HG02938 (cell line): ENCODE results near the gene CNN2.

ENCODE experiments used
- ATAC-seq: cut with Tn5 transposase; IDR thresholded peaks from one replicate; pipeline ENCODE4 v1.9.1; 2021; ENCODE audit warnings: mild to moderate bottlenecking, moderate library complexity; ENCODE audit not compliant: unreplicated experiment

The CNN2 gene

DNA sequence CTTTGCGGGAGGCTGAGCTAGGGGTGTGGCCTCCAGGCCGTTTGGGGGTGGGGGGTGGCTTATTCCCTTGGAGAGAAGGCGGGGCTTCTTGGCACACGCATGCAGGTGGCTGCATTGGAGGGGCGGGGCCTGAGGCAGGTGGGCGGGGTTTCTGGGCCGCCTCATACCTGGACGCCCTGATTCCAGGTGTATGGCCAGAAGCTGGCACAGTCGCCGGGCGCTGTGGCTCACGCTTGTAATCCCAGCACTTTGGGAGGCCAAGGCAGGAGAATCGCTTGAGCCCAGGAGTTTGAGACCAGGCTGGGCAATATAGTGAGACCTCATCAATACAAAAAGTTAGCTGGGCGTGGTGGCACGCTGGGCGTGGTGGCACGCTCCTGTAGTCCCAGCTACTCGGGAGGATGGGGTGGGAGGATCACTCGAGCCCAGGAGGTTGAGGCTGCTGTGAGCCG lies 21.3 kb downstream of the CNN2 start:
- ATAC-seq, result no peak

DNA sequence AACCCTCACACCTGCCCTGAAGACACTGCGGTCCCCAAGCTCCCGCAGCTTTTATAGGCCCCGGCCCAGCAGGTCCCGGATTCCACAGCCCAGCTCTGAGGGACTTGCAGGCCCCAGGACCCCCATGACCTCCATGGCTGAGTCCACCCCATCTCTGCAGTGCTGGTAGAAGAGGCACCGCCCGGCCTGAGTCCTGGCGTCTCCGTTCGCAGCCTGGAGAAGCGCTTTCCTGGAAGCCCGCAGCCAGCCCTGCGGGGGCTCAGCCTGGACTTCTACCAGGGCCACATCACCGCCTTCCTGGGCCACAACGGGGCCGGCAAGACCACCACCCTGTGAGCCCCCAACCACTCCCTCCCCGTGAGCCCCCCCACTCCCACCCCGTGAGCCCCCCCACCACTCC lies 22.7 kb downstream of the CNN2 start:
- ATAC-seq, result no peak

DNA sequence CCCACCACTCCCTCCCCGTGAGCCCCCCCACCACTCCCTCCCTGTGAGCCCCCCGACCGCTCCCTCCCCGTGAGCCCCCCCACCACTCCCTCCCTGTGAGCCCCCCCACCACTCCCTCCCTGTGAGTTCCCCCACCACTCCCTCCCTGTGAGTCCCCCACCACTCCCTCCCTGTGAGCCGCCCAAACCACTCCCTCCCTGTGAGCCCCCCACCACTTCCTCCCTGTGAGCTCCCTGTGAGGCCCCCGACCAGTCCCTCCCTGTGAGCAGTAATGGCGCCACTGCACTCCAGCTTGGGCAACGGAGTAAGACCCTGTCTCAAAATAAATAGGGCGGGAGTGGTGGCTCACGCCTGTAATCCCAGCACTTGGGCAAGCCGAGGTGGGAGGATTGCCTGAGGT lies 23.4 kb downstream of the CNN2 start:
- ATAC-seq, result no peak

DNA sequence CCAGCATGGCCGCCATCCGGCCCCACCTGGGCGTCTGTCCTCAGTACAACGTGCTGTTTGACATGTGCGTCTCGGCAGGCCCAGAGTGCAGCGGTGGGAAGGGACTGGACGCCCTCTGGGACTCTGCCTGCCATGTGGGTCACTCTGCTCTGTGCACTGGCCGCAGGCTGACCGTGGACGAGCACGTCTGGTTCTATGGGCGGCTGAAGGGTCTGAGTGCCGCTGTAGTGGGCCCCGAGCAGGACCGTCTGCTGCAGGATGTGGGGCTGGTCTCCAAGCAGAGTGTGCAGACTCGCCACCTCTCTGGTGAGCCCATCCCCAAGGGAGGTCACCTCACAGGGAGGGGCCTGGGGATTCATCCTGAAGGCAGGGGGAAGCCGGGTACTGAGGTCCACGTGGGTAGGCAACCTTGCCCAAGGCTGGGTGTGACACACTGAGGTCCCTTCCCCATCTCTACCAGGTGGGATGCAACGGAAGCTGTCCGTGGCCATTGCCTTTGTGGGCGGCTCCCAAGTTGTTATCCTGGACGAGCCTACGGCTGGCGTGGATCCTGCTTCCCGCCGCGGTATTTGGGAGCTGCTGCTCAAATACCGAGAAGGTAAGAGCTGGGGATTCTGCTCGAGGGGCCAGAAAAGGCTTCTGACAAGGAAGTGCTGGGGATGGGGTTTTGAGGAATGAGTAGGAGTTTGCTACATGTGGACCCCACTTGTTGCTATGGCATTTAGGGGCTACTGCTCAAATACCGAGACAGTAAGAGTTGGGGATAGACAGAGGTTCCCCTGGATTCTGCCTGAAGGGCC lies 24.8 kb downstream of the CNN2 start:
- ATAC-seq, result no peak

DNA sequence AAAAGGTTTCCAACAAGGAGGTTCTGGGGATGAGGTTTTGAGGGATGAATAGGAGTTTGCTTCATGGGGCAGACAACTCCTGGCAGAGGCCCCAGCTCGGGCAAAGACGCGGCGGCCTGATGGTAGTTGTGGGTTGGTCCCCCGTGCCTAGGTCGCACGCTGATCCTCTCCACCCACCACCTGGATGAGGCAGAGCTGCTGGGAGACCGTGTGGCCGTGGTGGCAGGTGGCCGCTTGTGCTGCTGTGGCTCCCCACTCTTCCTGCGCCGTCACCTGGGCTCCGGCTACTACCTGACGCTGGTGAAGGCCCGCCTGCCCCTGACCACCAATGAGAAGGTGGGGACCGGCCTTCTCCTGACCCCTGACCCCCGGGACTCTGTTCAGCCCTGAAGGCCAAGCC lies 25.4 kb downstream of the CNN2 start:
- ATAC-seq, result no peak

DNA sequence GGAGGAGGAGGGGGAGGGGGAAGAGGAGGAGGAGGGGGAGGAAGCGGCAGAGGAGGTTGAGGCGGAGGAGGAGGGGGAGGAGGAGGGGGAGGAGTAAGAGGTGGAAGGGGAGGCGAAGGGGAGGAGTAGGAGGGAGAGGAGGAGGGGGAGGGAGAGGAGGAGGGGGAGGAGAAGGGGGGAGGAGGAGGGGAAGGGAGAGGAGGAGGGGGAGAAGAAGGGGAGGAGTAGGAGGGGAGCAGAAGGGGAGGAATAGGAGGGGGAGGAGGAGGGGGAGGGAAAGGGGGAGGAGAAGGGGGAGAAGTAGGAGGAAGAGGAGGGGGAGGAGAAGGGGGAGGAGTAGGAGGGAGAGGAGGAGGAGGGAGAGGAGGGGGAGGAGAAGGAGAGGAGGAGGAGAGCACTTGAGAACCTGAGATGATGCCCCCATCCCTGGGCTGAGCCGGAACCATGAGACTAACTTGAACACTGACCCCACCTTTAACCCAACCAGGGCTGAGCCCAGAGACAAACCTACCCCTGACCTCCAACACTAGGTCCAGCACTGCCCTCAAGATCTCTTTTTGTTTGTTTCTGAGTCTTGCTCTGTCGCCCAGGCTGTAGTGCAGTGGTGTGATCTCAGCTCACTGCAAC lies 26.1 kb downstream of the CNN2 start:
- ATAC-seq, result no peak

DNA sequence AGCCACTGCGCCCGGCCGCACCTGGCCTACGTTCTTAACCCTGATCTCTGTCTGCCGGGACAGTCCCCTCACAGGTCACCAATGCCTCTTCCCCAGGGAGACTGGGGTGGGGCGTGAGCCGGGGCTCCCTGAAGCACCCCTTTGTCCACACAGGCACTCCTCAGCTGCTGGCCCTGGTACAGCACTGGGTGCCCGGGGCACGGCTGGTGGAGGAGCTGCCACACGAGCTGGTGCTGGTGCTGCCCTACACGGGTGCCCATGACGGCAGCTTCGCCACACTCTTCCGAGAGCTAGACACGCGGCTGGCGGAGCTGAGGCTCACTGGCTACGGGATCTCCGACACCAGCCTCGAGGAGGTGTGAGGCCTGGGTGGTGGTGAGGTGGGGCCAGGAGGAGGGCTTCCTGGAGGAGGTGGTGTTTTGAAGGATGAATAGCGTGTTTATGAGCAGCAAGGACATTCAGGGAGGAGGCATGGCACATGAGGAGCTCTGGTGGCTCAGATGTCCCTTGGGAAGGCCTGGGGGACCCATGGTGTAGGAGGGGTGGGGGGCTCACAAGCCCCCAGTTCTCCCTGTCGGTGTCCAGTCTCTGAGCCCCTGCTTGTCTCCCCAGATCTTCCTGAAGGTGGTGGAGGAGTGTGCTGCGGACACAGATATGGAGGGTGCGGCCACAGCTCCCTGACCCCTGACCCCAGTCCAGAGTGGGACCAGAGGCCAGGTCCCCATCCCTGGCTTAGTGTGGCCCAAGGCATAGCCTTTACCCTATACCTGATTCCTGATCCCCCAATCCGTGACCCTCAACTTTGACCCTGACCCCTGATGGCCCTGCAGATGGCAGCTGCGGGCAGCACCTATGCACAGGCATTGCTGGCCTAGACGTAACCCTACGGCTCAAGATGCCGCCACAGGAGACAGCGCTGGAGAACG lies 27.0 kb downstream of the CNN2 start:
- ATAC-seq, result no peak

DNA sequence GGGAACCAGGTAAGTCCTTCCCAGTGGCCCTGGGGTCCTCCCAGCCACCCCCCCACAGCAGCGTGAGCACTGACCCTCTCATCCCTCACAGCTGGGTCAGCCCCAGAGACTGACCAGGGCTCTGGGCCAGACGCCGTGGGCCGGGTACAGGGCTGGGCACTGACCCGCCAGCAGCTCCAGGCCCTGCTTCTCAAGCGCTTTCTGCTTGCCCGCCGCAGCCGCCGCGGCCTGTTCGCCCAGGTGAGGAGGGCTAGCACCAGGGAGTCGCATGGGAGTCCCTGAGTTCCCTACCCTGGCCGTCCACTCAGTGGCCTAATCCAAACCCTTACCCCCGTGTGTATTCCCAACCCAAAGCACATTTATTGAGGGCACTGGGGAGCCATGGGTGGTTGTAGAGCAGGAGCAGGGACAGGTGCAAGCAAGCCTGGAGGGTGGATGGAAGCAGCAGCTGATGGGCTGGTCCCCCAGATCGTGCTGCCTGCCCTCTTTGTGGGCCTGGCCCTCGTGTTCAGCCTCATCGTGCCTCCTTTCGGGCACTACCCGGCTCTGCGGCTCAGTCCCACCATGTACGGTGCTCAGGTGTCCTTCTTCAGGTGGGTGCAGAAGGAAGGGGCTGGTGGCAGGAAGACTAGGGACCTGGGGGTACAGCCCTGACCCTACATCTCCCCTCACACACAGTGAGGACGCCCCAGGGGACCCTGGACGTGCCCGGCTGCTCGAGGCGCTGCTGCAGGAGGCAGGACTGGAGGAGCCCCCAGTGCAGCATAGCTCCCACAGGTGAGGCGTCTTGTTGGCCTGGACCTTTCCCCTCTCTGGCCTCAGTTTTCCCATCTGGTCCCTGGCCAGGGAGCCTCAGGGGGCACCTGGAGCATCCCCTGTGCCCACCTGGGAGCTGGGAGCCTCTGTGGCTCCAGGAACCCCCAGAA lies 28.0 kb downstream of the CNN2 start:
- ATAC-seq, result no peak

DNA sequence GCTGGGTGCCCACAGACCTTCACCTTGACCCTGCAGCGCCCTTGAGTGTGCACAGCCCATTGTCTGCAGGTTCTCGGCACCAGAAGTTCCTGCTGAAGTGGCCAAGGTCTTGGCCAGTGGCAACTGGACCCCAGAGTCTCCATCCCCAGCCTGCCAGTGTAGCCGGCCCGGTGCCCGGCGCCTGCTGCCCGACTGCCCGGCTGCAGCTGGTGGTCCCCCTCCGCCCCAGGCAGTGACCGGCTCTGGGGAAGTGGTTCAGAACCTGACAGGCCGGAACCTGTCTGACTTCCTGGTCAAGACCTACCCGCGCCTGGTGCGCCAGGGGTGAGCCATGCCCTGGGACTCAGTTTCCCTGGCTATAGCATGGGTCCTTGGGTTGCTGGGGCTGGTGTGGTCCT lies 28.6 kb downstream of the CNN2 start:
- no peak for ATAC-seq

DNA sequence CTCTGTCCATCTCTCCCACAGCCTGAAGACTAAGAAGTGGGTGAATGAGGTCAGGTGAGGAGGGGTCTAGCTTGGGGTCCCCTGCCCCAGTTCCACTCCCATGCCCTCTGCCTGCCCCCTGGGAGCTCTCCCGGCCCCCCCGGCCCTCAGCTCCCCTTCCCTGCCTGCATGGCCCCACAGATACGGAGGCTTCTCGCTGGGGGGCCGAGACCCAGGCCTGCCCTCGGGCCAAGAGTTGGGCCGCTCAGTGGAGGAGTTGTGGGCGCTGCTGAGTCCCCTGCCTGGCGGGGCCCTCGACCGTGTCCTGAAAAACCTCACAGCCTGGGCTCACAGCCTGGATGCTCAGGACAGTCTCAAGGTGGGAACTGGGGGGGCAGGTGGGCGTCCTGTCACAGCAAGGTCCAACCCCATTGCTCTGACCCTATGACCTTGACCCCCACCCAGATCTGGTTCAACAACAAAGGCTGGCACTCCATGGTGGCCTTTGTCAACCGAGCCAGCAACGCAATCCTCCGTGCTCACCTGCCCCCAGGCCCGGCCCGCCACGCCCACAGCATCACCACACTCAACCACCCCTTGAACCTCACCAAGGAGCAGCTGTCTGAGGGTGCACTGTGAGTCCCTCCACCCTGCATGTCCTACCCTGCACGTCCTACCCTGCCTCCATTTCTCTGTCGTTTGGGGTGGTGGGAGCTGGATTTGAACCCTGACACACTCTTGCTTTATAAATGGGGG lies 29.6 kb downstream of the CNN2 start:
- ATAC-seq, result no peak

DNA sequence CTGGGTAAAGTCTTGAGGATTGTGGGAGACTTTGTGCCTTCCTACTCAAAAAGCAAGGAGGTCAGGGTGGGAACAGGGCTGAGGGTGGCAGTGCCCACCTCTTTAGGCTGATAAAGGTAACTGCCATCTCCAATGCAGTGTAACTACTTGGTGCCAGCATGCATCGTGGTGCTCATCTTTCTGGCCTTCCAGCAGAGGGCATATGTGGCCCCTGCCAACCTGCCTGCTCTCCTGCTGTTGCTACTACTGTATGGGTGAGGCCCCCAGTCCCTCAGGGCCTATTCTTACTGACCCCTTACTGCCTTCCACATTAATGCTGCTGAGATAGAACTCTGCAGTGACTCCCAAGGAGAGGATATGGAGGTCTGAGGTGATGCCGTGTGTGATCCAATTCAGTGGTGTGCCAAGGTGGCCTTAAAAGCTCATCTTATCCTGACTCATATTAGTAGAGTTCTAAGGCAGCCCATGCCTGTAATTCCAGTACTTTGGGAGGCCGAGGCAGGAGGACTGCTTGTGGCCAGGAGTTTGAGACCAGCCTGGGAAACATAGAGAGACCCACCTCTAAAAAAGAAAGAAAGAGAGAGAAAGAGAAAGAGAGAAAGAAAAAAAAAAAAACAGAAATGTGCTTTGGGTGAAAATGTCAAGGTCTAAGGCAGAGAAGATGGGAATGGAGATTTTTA lies 30.9 kb downstream of the CNN2 start:
- no peak for ATAC-seq

DNA sequence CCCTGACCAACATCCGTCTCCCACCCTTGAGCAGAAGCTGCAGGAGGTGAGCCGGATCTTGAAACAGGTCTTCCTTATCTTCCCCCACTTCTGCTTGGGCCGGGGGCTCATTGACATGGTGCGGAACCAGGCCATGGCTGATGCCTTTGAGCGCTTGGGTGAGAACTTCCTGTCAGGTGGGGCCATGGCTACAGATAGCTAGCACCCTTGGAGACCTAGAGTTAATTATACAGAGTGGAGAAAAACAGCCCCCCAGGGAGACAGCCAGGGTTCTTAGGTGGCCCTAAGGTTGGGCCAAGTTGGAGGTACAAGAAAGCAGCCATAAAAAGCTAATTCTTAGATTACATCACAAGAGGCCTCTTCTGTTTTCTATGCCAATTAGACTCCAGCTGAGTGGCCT lies 31.7 kb downstream of the CNN2 start:
- no peak for ATAC-seq

DNA sequence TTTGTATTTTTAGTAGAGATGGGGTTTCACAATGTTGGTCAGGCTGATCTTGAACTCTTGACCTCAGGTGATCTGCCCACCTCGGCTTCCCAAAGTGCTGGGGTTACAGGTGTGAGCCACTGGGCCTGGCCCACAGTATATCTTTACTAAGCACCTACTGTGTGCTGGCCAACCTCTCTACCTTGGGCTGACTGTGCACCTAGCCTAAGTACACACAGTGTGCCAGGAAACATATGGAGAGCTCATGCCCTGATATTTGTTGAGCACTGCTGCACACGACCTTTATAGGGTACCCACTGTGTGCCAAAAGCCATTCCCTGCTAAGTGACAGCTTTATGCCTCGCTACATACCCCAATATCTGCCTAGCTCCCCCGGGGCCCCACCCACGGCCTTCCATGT lies 34.3 kb downstream of the CNN2 start:
- no peak for ATAC-seq

DNA sequence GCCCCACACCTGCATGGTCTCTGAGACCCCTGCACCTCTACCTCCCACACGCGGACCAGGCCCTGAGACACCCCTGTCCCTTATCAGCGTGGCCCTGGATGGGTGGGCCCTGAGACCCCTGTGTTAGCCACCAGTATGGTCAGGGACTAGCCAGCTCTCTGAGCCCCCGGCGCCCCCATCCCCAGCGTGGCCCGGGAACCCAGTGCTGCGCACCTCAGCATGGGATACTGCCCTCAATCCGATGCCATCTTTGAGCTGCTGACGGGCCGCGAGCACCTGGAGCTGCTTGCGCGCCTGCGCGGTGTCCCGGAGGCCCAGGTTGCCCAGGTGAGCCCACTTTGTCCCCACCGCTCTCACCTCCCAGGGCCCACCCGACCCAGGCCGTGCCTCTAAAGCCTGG lies 35.6 kb downstream of the CNN2 start:
- no peak for ATAC-seq

DNA sequence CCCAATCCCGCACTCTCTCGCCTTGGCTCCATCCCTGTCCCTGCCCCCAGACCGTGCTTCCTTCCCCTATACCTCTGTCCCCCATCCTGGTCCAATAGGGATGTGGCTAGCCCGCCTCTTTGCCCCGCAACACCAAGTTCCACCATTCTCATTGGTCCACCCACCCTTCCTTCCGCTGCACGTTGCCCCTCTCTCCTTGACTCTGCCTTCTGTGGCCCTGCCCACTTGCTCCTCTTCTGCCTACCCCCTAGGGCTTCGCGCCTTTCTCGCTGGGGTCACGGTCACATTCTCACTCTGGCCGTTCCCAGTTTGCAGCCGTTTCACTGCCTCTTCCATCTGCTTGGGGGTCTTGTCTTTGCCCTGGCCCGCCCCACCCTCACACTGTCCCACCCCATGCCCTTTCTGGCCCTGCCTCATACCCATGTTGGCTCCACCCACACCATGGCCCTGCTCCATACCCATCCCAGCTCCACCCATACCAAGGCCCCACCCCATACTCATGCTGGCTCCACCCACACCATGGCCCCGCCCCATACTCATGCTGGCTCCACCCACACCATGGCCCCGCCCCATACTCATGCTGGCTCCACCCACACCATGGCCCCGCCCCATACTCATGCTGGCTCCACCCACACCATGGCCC lies 36.1 kb downstream of the CNN2 start:
- ATAC-seq, result no peak

DNA sequence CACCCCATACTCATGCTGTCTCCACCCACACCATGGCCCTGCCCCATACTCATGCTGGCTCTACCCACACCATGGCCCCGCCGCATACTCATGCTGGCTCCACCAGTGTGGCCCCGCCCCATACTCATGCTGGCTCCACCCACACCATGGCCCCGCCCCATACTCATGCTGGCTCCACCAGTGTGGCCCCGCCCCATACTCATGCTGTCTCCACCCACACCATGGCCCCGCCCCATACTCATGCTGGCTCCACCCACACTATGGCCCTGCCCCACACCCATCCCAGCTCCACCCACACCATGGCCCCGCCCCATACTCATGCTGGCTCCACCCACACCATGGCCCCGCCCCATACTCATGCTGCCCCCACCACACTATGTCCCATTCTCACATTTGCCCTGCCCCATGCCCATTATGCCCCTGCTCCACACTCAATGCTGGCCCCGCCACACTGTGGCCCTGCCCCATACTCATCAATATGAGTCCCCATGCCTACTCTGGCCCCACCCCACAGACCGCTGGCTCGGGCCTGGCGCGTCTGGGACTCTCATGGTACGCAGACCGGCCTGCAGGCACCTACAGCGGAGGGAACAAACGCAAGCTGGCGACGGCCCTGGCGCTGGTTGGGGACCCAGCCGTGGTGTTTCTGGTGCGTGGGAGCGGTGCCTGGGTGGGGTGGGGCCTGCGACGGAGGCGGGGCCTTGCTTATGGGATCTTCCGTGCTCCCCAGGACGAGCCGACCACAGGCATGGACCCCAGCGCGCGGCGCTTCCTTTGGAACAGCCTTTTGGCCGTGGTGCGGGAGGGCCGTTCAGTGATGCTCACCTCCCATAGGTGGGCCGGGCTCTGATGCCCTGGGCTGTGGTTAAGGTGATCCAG lies 36.9 kb downstream of the CNN2 start:
- no peak for ATAC-seq

DNA sequence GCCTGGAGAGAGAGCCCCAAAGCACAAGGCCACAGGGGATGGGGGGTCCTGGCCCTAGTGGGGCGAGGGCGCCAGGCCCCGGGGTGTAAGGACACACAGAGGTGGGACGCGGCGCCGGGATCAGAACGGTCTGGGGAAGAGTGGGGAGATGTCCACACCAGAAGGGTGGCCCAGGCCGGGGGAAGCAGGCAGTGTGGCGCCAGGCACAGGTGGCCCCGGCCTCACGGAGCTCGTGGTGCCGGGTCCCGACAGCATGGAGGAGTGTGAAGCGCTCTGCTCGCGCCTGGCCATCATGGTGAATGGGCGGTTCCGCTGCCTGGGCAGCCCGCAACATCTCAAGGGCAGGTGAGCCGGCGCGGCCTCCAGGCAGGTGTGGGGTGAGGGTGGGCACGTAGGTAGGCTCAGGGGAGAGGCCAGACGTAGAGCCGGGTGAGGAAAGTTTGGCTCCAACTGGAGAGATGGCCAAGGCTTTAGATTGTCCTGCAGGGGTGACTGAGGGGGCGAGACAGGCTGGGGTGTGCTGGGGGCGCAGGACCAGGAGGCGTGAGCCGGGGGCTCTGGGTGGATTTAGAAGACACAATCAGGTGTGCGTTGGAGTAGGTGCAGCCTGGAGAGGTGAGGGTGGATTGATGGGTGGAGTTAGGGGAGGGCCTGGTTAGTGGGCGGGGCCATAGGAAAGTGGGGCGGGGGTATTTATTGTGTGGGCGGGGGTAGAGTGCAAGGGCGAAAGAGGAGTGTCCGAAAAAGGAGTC lies 37.7 kb downstream of the CNN2 start:
- ATAC-seq, result no peak
